Ishikawa (cell line): ENCODE results near the gene NFIX.

Source experiments
- CEBPB ChIP-seq: IDR thresholded peaks from 2 replicates; pipeline ENCODE4 v1.6.1; 2012
- CREB1 ChIP-seq: IDR thresholded peaks from 2 replicates; pipeline ENCODE4 v1.6.1; 2012; ENCODE audit warnings: low read depth
- EGR1 ChIP-seq: IDR thresholded peaks from 2 replicates; pipeline ENCODE4 v1.6.1; 2012
- EP300 ChIP-seq: IDR thresholded peaks from 2 replicates; pipeline ENCODE4 v1.6.1; 2012; ENCODE audit warnings: borderline replicate concordance
- FOXM1 ChIP-seq: IDR thresholded peaks from 2 replicates; pipeline ENCODE4 v1.6.1; 2012; ENCODE audit warnings: low read depth, borderline replicate concordance
- NFIC ChIP-seq: IDR thresholded peaks from 2 replicates; pipeline ENCODE4 v1.6.1; 2012
- RAD21 ChIP-seq: IDR thresholded peaks from 2 replicates; pipeline ENCODE4 v1.6.1; 2012; ENCODE audit warnings: low read depth
- REST ChIP-seq: IDR thresholded peaks from 2 replicates; pipeline ENCODE4 v1.6.1; 2012; ENCODE audit warnings: low read depth, mild to moderate bottlenecking
- TAF1 ChIP-seq: IDR thresholded peaks from 2 replicates; pipeline ENCODE4 v1.6.1; 2012; ENCODE audit warnings: low read depth, mild to moderate bottlenecking
- TCF12 ChIP-seq: IDR thresholded peaks from 2 replicates; pipeline ENCODE4 v1.6.1; 2012; ENCODE audit warnings: low read depth
- TEAD4 ChIP-seq: IDR thresholded peaks from 2 replicates; pipeline ENCODE4 v1.6.1; 2012
- USF1 ChIP-seq: IDR thresholded peaks from 2 replicates; pipeline ENCODE4 v1.6.1; 2012
- YY1 ChIP-seq: IDR thresholded peaks from 2 replicates; pipeline ENCODE4 v1.6.1; 2012; ENCODE audit warnings: low read depth
- ZBTB7A ChIP-seq: IDR thresholded peaks from 2 replicates; pipeline ENCODE4 v1.6.1; 2012; ENCODE audit warnings: low read depth
- TF ChIP-seq, protein P1 (sequence below): IDR thresholded peaks from 2 replicates; pipeline ENCODE4 v1.6.1; 2012

NFIX gene

DNA sequence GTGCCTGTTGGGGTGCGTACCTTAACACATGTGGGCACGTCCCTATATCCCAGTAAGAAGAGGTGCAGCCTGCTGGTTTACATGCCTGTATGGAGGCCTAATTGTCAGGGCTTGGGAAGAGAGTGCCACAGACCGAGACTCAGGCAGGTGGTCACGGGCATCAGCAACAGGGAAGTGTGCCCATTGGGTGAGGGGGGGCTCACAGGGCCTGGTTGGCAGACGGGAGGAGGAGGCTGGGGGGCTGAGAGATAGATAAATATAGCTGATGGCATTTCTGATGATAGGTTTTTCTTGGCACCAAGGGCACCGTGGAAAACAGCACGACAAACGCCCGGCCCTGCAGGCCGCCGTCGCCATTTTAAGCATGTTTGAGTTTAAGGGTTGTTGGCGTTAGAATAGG, 37.6 kb downstream of the NFIX start:
- TF ChIP-seq RAD21: no peak
- TF ChIP-seq REST: no peak
- TF ChIP-seq TCF12: no peak
- TF ChIP-seq CREB1: no peak
- TF ChIP-seq YY1: no peak
- TF ChIP-seq NFIC: no peak
- no peak for TF ChIP-seq TAF1
- TF ChIP-seq, protein P1, sequence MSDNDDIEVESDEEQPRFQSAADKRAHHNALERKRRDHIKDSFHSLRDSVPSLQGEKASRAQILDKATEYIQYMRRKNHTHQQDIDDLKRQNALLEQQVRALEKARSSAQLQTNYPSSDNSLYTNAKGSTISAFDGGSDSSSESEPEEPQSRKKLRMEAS: no peak
- TF ChIP-seq FOXM1: no peak
- TF ChIP-seq EGR1: no peak
- TF ChIP-seq CEBPB: no peak
- no peak for TF ChIP-seq USF1
- TF ChIP-seq EP300: no peak
- TF ChIP-seq ZBTB7A: no peak
- no peak for TF ChIP-seq TEAD4

GRCh38 chr19:13033244-13033643, 38.0 kb downstream of the NFIX start:
- peak; percentile 59 for TF ChIP-seq RAD21
- no peak for TF ChIP-seq REST

GRCh38 chr19:13033819-13034611, 38.7 kb downstream of the NFIX start:
- TF ChIP-seq TAF1 (no peak), FOXM1 (no peak), CEBPB (no peak), CREB1 (no peak), EGR1 (no peak), TCF12 (no peak), ZBTB7A (no peak), YY1 (no peak), REST (no peak), EP300 (no peak), NFIC (peak; percentile 53), TEAD4 (0 out of 2 replicates have a peak, but pooled peaks have one; percentile 6), RAD21 (peak; percentile 55; the same call in 1 of the 2 replicates), USF1 (peak; percentile 28; the same call in 1 of the 2 replicates)
- TF ChIP-seq, protein P1: peak; percentile 35; the same call in 1 of the 2 replicates

GRCh38 chr19:13034636-13035035, 39.4 kb downstream of the NFIX start:
- no peak for TF ChIP-seq ZBTB7A
- TF ChIP-seq TCF12: no peak
- TF ChIP-seq CEBPB: no peak
- no peak for TF ChIP-seq USF1
- TF ChIP-seq EGR1: no peak
- TF ChIP-seq FOXM1: no peak
- no peak for TF ChIP-seq EP300
- TF ChIP-seq RAD21: no peak
- no peak for TF ChIP-seq TEAD4
- no peak for TF ChIP-seq YY1
- no peak for TF ChIP-seq NFIC
- no peak for TF ChIP-seq REST
- no peak for TF ChIP-seq TAF1
- TF ChIP-seq CREB1: no peak
- TF ChIP-seq, protein P1: no peak
